GM19463 (cell line): ENCODE data around the gene PTP4A2.
"Not testable (repeated sequence)": the region's sequence is repeated elsewhere in the genome, so short reads cannot be mapped to it uniquely, and the experiment has no call there.

ENCODE experiments used
- ATAC-seq: cut with Tn5 transposase; IDR thresholded peaks from one replicate; pipeline ENCODE4 v1.9.1; 2021; ENCODE audit warnings: mild to moderate bottlenecking, moderate library complexity; ENCODE audit not compliant: unreplicated experiment

The PTP4A2 gene

DNA sequence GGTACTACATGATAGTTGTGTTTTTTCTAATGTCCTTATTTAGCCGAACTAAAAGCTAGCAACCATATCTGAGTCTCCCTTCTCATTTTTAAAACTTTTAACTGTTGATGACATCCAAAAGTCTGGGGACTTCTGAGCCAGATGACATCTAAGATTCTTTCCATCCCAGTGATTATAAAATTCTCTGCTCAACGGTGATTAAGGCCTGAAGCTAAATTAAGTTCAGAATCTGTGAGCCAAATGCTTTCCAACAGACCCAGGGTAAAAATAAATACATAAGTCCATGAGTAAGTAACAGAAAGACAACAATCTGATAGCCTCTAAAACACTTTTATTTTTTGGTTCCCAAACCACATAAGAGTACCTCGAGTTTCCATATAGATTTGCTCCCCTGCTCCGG lies 13.1 kb upstream of the PTP4A2 start:
- ATAC-seq = no peak

DNA sequence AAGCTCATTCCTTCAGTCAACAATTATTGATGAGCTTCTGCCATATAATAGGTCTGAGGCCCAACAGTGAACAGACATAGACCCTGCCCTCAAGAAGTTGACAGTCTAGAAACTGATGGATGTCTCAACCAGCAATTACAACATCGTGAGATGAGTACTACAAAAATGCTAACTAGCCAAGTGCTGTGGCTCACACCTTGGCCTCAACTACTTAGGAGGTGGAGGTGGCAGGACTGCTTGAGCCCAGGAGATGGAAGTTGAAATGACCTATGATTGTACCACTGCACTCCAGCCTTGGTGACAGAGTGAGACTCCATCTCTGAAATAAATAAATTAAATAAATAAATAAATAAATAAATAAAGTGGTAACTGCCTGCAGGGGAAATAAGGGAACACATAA lies 11.7 kb upstream of the PTP4A2 start:
- ATAC-seq = no peak

DNA sequence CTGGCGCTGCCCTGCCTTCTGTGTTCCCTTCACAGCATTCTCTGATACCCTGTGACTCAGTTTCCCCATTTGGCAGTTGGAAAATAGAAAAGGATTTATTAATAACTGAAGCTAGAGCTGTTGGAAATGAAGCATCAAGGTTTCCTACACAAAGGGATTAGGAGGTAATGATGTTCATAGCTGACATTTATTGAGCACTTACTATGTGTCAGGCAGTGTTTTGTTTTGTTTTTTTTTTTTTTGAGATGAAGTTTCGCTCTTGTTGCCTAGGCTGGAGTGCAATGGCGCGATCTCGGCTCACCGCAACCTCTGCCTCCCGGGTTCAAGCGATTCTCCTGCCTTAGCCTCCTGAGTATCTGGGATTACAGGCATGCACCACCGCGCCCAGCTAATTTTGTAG lies 7.5 kb upstream of the PTP4A2 start:
- not testable (repeated sequence) for ATAC-seq

DNA sequence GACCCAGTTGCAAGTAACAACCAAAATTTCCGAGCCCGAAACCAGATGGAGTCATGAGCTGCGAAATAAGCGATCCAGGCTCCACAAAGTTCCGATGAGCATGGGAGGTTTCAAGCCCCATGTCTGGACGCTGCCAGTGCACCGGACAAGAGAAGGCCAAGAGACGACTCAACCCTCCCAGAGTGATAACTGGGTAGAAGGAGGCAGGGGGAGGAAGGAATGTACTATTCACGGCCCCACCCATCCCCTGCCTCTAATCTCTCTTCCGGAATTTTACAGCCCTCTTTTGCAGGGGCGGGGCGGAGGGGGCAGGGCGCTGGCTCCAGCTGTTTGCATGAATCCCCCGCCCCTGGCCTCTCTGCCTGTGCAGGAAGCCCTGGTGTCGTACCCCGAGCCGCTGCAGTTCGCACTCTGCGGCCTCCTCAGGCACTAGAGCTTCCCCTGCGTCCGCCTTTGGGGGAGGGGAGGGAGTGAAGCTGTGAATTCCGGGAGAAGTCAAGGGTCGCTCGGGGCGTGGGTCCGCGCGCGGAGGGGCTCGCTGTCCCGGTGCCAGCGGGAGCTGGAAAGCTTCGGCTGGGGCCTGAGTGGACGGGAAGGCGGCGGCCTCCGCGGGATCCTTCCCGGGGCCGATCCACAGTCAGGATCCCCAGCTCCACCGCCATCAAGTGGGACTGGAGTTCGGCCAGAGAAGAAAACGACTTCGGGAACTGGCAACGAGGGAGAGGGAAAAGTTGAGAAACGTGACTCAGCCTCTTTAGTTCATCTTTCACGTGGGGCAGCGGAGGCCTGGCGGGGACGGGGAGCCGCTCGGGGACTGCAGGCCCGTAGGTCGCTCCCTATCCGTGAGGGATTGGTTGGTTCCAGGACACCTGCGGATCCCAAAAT lies 6.3 kb upstream of the PTP4A2 start:
- ATAC-seq = peak; percentile 65

DNA sequence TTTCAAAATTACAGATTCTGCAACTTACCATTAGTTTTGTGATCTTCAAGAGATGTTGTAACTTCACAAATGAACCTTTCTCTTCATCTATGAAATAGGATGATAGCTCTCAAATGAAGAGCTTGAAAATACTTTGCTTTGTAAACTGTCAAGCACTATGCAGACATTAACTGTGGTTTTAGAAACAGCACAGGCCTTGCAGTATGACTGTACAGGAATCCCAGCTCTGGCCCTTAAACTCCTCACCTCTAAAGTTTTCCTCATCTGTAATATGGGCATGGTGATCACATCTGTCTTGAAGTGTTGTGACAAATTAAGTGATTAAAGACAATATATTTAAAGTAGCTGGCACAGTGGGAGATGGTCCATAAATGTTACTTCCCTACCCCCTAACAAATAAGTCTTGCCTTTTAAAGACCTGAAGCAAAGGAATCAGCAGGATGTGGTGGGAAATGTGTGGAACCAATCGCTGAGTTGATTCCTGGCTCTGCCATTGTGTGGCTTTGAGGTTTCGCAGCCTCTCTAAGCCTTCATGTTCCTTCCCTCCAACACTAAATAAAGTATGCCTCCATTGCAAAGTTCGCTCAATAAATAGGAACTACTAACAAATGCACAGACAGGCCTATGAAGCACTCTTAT lies 5.5 kb upstream of the PTP4A2 start:
- ATAC-seq = no peak

DNA sequence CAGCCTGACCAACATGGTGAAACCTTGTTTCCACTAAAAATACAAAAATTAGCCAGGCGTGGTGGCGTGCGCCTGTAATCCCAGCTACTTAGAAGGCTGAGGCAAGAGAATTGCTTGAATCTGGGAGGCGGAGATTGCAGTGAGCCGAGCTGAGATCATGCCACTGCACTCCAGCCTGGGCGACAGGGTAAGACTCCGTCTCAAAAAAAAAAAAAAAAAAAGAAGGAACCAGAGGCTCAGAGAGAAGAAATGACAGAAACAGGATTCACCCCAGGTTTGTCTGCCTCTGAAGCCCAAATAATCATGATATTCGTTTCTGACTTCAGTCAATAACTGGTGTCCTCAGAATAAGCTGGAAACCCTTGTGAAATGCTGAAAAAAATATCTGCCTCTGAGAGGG lies 3.9 kb upstream of the PTP4A2 start:
- not testable (repeated sequence) for ATAC-seq

DNA sequence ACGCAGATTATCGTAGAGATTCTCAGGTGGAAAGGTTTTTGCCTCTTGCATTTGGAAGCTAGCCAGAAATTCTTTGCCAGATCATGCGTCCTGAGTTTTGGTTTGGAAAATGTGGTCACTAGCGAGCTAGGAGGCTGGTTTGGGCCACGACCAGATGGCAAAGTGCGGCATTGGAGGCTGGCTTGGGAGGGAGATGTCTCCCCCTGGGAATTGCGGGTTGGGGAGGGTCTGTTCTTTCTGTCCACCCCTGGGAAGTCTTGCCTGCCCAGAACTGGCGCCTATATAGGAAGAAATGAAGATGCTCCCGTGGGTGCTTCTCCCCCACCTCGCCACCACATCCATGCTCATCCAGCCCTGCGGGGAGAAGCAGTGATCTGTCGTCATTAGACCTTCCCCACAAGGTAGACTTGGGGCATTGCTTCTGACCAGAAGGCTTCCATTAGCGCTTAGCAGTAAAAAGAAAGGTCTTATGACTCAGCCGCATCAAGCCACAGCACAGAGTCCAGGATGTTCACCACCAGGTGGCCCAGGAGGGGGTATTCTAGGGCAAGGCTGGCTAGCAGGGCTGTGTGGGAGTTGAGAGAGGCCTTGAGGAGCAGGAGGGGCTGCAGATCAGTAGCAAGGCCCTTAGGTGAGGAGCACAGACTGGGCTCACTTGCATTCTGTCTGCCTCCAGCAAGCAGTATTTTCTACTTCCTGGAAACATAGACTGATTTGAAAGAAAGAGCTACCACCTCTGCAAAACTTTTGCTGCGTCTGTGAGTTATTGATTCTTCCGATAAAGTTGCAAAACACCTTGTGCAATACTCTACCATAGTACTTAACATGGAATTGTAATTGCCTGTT lies 1.5 kb upstream of the PTP4A2 start:
- peak; percentile 26 for ATAC-seq

DNA sequence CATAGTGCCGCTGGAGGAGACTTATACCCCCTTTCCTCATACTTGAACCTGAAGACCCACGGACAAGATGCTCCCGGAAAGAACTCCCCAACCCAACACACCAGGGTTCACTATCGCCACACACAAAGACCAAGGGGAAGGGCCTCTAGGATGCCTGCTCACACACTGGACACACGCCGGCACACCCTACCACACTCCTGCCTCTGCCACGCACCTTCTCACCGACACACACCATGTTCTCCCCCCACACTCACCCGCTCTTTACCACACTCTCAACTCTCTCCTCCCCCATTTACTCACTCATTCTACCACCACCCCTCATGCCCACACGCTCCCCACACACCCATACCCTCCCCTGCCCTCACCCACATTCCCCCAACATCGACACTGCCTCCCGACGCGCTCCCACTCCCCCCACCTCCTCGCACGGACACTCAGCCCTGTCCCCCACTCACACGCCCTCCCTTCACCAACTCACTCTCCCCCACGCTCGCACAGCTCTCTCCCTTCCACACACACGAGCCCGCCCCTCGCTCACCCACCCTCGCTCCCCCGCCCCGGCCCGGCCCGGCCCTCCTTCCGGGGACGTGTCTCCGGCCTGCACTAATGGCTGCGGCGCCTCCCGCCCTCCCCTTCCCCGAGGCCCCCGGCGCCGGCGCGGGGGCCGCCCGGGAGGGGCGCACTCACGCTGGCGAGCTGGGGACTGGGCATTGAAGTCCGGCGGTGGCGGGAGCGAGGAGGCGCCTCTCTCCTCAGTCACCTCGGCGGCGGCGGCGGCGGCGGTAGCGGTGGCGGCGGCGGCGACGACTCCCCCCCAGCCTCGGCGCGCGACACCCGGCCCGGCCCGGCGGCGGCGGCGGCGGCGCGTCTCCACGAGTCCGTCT lies 626 bp downstream of the PTP4A2 start:
- ATAC-seq = peak; percentile 32

DNA sequence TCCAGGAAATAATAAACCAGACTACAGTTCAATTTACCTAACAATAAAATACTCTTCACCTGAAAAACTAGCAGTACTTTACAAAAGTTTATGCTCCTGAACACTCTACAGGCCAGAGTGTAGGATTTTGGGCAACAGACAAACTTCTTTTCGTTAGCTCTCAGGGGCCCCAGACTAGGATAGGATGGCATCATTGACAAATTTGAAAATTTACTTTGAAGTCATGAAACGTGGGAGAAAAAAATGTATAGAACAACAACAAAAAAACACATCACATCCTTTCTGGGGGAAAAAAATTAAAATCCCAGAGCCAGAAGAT lies 1.2 kb downstream of the PTP4A2 start:
- no peak for ATAC-seq

DNA sequence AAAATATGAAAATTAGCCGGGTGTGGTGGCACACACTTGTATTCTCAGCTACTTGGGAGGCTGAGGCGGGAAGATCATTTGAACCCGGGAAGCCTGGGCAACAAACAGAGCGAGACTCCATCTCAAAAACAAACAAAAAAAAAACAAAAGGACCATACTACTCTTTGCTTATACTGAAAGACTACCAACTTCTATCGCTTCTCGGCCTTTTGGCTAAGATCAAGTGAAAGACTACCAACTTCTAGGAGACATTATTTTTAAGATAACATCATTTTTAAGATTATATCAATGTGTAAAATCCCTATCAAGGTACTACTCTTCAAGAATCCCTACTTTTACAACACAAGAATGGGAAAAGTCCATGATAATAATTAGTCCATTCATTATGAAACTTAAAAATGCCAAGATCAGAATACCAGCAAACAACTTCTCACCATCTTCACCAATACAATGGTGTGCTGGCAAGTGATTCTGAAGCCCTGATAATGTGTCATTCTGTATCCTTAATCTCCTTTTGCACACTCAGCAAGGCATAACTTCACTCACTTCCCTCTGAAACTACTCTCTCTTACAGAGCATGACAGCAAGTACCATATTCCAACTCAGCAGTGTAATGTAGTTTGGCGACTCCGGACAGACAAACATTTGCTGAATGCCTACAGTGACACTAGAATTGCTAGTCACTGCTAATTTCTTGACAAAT lies 1.7 kb downstream of the PTP4A2 start:
- no peak for ATAC-seq

DNA sequence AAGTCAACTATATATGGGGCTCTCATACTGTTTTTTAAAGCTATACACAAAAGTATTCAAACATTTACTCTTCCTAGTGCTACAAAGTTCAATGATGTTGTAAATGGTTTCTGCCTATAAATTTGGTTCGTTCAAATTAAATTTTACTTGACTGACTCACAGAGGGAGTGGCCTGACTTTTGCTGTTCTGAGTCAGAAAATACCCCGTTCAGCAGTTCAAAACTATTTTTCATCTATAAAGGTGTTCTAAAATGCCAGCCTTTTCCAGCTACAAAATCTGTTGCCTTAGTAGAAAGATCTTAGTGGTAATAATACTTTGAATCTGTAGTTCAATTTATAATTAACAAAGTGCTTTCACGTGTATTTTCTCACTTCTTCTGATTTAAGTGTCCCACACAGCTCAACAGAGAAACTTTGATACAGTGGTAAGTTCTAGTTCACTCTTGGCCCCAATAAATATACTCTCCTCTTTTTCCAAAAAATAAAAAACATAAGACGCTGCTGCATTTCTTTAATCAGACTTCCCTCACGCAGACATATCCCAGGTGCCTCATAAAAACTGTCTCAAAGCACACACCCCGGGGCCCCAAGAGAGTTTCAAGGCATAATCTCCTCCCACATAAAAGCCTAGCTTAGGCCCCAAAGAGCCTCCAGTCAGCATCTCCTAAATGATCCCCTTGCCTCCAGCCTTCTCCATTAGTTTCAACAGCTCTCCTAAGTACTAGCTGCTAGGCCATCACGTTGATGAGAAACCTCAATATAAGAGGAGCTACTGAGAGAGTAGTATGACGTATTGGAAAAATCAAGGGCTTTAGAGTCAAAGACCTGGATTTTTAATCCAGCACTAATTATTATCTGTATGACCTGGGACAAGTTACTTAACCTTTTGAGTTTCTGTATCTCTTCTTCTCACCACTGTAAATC lies 3.2 kb downstream of the PTP4A2 start:
- no peak for ATAC-seq

DNA sequence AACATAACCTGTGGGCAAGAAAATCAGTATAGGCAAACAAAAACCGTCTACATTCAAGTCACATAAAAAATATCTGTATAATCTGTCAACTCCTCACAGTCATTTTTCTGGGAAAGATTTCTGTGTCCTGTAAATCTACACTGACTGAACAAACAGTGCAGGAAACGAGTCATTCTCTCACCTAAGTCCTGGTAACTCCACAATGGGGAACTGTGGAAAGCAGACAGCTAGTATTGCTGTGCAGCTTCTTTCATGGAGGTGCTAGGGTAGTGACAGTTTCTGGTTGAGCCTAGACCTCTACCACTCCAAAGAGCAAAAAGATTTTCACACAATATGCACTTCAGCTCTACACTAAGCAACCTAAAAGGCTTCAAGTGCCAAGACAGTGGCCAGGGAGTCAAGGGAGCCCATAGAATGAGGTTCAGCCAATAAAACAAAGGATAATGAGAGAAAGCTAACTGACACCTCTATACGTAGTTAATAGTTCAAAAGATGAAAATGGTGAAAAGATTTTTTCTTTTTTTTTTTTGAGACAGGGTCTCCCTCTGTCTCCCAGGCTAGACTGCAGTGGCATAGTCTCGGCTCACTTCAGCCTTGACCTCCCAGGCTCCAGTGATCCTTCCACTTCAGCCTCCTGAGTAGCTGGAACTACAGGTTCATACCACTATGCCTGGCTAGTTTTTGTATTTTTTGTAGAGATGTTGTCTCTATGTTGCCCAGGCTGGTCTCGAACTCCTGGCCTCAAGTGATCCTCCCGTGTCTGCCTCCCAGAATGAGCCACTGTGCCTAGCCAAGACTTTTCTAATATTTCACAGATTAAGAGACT lies 5.5 kb downstream of the PTP4A2 start:
- ATAC-seq = no peak

DNA sequence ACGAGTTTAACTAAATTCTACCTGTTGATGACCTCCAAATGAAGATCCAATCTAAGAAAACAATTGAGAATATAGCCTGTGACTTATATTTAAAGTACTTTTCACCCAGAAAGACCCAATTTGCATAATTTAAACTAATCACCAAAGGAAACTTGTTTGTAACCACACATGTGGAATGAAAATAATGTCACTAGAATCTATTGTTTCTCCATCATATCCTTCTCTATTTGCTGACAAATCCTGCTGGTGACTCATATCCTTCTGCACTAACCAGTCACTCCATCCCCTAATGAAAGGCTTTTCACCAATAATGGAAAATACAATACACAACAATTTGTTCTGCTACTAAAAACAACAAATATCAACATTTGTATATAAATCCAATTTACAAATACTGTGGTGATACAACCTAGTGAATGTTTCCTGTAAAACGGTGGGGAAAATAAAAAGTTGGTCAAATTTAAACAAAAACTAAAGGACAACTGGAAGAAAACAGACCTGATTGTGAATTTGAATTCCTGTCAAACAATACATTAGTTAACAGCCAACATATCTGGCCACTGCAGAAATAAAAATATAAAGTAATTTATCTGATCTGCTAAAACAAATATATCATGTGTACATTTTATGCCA lies 6.5 kb downstream of the PTP4A2 start:
- no peak for ATAC-seq

DNA sequence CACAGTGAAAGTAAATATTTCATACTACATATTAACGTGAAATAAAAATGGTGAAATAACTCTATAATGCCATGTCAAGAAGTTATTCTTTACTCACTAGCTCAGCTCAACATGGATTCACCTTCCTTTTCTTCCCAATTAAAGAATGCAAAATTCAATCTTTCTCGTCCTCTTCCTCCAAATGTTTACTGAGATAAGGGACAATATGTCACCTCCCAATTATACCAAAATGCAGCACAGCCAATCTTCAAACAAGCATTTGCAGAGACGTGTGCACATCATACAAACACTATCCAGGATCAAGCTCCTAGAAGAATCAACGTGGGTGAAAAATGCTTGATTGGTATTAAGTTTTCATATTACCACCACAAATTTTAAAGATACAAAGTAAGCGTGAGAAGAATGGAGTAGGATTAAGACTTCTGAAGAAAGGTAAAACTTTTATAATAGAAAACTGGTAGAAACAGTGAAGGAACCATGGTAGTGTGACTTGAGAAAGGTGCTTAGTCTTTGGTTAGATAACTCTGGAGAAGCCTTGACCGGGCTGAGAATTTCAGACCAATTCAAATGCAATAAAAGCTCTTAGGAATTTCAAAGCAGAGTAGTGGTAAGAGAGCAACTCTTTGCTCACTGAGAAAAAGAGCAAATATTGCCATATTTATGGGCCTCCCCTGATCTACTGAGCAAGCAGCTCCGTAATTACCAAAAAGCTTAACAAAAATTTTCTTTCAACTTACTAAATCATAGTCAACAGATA lies 7.2 kb downstream of the PTP4A2 start:
- ATAC-seq = no peak

DNA sequence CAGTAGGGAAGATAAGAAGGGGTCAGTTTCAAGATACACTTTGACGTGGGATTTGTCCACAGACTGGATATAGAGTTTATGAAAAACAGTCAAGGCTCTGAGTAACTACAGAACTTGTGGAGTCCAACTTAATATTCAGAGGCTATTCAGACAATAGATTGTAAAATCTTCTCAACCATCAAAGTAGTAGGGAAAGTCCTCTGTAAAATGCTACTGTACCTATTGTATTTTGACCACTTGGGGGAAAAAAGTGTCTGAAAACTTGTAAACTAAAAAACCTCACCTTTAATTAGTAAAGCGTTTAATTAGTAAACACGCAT lies 10.5 kb downstream of the PTP4A2 start:
- no peak for ATAC-seq

DNA sequence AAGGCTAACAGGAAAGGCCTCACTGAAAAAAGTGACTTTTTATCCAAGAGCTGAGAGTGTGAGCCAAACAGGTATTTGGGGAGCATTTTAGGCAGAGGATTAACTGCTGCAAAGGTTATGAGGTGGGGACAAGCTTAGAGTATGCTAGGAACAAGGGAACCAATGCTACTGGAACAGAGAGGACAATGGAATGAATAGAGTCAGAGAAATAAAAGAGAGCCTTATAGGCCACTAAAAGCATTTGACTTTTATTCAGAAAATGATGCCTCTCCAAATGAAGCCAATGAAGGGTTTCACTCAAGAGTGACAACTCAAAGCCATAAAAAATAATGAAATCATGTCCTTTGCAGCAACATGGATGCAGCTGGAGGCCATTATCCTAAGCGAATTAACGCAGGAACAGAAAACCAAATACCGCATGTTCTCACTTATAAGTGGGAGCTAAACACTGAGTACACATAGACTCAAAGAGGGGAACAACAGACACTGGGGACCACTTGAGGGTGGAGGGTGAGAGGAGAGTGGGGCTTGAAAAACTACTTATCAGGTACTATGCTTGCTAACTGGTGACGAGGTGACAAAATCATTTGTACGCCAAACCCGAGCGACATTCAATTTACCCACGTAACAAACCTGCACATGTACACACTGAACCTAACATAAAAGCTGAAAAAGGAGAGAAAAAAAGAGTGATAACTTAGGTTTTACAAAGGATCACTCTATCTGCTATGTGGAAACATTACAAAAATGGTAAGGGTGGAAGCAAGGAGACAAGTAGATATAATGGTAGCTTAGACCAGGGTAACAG lies 11.1 kb downstream of the PTP4A2 start:
- no peak for ATAC-seq
